Natural killer cell (primary cell): Measurements from ENCODE around the gene TAGLN2. TPM values are rescaled to one million over a fixed set of nuclear protein-coding genes. Genes with fewer than 3 reads are reported as not detected.
A peak's percentile ranks its signal among the peaks of the same experiment; 100 is the strongest.

Experiments
- ATAC-seq, 3 donors: fragments of 150-1000 bp in 2 of 3; fragments of 200-7000 bp in 1 of 3; cut with Tn5 transposase; 1 replicate in 1 of 3; 2 replicates in 2 of 3; pipeline ENCODE4 v1.10.0; 2021; ENCODE audit warnings: mild to moderate bottlenecking in 2 of 3, moderate library complexity in 2 of 3
- DNase-seq, 2 donors: peaks; one replicate each; pipeline versions ENCODE4 v3.0.0 to v3.0.0-alpha.2; 2013 to 2021; ENCODE audit warnings: mixed read lengths in 1 of 2
- H3K27ac ChIP-seq: one replicate; pipeline ENCODE4 v1.5.1; 2013; ENCODE audit warnings: mild to moderate bottlenecking, low read length
- H3K27me3 ChIP-seq: one replicate; pipeline ENCODE4 v1.6.1; 2013; ENCODE audit warnings: low read length; ENCODE audit not compliant: control insufficient read depth, insufficient read depth
- H3K36me3 ChIP-seq: one replicate; pipeline ENCODE4 v1.6.1; 2013; ENCODE audit warnings: low read length; ENCODE audit not compliant: control insufficient read depth, insufficient read depth
- H3K4me1 ChIP-seq: one replicate; pipeline ENCODE4 v1.6.1; 2013; ENCODE audit warnings: low read length; ENCODE audit not compliant: control insufficient read depth, insufficient read depth
- H3K4me3 ChIP-seq: one replicate; pipeline ENCODE4 v1.5.1; 2013; ENCODE audit warnings: low read length
- H3K9me3 ChIP-seq: one replicate; pipeline ENCODE4 v1.6.1; 2013; ENCODE audit warnings: low read length; ENCODE audit not compliant: control insufficient read depth, insufficient read depth
- H3K27ac Mint-ChIP-seq, 2 donors: one replicate each; pipeline ENCODE4 v1.8.0; 2022; ENCODE audit warnings: mild to moderate bottlenecking in 2 of 2, mixed read lengths in 2 of 2, moderate library complexity in 1 of 2
- H3K27me3 Mint-ChIP-seq, 2 donors: one replicate each; pipeline ENCODE4 v1.8.0; 2022; ENCODE audit warnings: low read depth in 2 of 2, mixed read lengths in 2 of 2
- H3K36me3 Mint-ChIP-seq: one replicate; pipeline ENCODE4 v1.8.0; 2022; ENCODE audit warnings: mixed read lengths
- H3K4me1 Mint-ChIP-seq, 2 donors: one replicate each; pipeline ENCODE4 v1.8.0; 2022; ENCODE audit warnings: mixed read lengths in 2 of 2
- H3K4me3 Mint-ChIP-seq: one replicate; pipeline ENCODE4 v1.8.0; 2022; ENCODE audit warnings: mild to moderate bottlenecking, moderate library complexity, mixed read lengths
- H3K9me3 Mint-ChIP-seq, 2 donors: one replicate each; pipeline ENCODE4 v1.8.0; 2022; ENCODE audit warnings: mixed read lengths in 2 of 2
- WGBS: methylation state at CpG from one replicate; pipeline ENCODE4 v1.1.7; 2013; ENCODE audit warnings: missing lambda C conversion rate; ENCODE audit not compliant: insufficient coverage; 5-methylcytosine and 5-hydroxymethylcytosine counted together
- intact Hi-C: fragments of 100-400 bp; cut with micrococcal nuclease; formaldehyde crosslinking; loops from one replicate; pipeline ENCODE4 v1.14.2; 2022
- total RNA-seq, 4 donors: library from RNA; stranded (reverse); fragments of 120-200 nt in 1 of 4; gene quantifications; one replicate each; pipeline versions ENCODE4 v1.2.3 to v1.2.4, GENCODE V29; 2013 to 2022
- TF ChIP-seq, protein P1 (sequence below): fragments of 200-600 bp; IDR thresholded peaks from one replicate; pipeline ENCODE4 v1.8.0; 2022; ENCODE audit warnings: antibody characterized with exemption

TAGLN2 gene
- total RNA-seq, 3 donors from 2014 or later (not counting 1 experiment from before 2014, with no cell fraction given): 344 to 394 (median 358) TPM

DNA sequence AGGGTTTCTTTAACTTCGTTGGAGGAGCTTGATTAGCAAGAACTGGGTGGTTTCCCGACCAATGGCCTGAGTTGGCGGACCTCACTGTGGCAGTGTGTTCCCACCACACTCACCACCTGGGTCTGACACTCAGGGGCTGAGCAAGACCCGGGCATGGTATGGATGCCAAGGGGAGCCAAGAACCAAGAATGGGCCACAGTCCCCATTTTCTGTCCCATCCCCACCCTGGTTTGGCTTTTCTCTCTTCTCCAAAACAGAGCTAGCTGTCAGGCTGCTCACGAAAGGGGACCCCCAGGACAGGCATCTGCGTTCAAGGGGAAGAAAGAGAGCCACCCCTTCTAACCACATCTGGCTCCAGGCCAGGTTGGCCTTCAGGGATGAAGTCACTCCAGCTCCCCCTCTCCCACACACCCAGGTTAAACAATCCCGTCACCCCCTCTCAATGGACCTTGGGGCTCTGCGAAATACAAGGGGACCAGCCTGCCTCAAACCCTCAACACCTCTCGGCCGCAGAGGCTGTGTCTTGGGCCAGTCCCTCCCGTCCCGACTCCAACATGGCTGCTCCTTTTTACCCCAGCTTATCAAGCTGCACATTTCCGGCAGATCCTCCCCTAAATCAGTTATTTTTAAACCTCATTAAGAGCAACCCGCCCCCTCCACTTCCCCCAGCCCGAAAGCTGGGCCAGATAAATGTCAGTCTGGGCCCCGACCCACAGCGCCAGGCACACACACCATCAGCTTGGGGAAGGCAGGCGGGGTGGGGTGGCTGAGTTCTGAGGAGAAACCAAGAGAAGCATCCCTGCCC lies 3.4 kb downstream of the TAGLN2 start:
- DNase-seq: peak; percentile 52 to 66

DNA sequence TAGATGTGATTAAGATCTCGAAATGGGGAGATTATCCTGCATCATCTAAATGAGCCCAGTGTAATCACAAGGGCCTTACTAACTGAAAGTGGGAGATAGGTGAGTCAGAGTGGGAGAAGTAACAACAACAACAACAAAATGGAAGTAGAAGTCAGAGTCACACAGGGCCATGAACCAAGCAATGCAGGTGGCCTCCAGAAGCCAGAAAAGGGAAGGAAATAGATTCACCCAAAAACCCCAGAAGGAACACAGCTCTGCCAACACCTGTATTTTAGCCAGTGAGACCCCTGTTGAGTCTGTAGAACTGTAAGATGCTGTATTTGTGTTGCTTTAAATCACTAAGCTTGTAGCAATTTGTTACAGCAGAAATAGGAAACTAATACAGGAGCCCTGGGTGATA lies 4.1 kb downstream of the TAGLN2 start:
- peaks cover 0 to 2% of the 10 kb centered on the region in 2 donors for H3K27me3 Mint-ChIP-seq
- H3K27ac ChIP-seq: peak overlapping the region; percentile 98
- ATAC-seq (no peak), DNase-seq (peak in 1 of 2 donors; percentile 53)
- H3K9me3 Mint-ChIP-seq: no peaks in the 10 kb centered on the region
- H3K4me3 Mint-ChIP-seq: peak overlapping the region; percentile 94
- H3K4me1 Mint-ChIP-seq: peaks cover 72 to 87% of the 10 kb centered on the region in 2 donors
- TF ChIP-seq, protein P1, sequence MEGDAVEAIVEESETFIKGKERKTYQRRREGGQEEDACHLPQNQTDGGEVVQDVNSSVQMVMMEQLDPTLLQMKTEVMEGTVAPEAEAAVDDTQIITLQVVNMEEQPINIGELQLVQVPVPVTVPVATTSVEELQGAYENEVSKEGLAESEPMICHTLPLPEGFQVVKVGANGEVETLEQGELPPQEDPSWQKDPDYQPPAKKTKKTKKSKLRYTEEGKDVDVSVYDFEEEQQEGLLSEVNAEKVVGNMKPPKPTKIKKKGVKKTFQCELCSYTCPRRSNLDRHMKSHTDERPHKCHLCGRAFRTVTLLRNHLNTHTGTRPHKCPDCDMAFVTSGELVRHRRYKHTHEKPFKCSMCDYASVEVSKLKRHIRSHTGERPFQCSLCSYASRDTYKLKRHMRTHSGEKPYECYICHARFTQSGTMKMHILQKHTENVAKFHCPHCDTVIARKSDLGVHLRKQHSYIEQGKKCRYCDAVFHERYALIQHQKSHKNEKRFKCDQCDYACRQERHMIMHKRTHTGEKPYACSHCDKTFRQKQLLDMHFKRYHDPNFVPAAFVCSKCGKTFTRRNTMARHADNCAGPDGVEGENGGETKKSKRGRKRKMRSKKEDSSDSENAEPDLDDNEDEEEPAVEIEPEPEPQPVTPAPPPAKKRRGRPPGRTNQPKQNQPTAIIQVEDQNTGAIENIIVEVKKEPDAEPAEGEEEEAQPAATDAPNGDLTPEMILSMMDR: no peak
- no peaks in the 10 kb centered on the region for H3K9me3 ChIP-seq
- H3K4me3 ChIP-seq: no peak overlapping the region
- peaks cover 60% of the 10 kb centered on the region for H3K4me1 ChIP-seq
- 89% methylated on average over 1 of the region's 1 CpG for WGBS
- H3K36me3 ChIP-seq: peaks cover 43% of the 10 kb centered on the region
- peak overlapping the region; percentile 93 to 98 for H3K27ac Mint-ChIP-seq
- H3K36me3 Mint-ChIP-seq: peaks cover 9% of the 10 kb centered on the region
- intact Hi-C loops: loop anchor here (5.0 kb wide), 1 partner anchor 341 kb away; the partner anchor contains the start of gene DCAF8
- H3K27me3 ChIP-seq: no peaks in the 10 kb centered on the region

More for the DNA sequence above, 3.4 kb downstream of the TAGLN2 start:
- Histone ChIP-seq H3K27ac (peak overlapping the region; percentile 98), H3K4me1 (peaks cover 61% of the 10 kb centered on the region), H3K27me3 (no peaks in the 10 kb centered on the region), H3K9me3 (no peaks in the 10 kb centered on the region), H3K4me3 (peak overlapping the region; percentile 97), H3K36me3 (peaks cover 37% of the 10 kb centered on the region)
- TF ChIP-seq, protein P1: no peak
- peak overlapping the region; percentile 94 for H3K4me3 Mint-ChIP-seq
- peaks cover 75 to 91% of the 10 kb centered on the region in 2 donors for H3K4me1 Mint-ChIP-seq
- H3K9me3 Mint-ChIP-seq: no peaks in the 10 kb centered on the region
- H3K27me3 Mint-ChIP-seq: peaks cover 0 to 2% of the 10 kb centered on the region in 2 donors
- no peak for ATAC-seq
- WGBS: 16% methylated on average over 15 of the region's 18 CpGs
- peaks cover 9% of the 10 kb centered on the region for H3K36me3 Mint-ChIP-seq
- intact Hi-C loops: loop anchor here (5.0 kb wide), 1 partner anchor 340 kb away; the partner anchor contains the start of gene DCAF8
- peak overlapping the region; percentile 93 to 98 for H3K27ac Mint-ChIP-seq

DNA sequence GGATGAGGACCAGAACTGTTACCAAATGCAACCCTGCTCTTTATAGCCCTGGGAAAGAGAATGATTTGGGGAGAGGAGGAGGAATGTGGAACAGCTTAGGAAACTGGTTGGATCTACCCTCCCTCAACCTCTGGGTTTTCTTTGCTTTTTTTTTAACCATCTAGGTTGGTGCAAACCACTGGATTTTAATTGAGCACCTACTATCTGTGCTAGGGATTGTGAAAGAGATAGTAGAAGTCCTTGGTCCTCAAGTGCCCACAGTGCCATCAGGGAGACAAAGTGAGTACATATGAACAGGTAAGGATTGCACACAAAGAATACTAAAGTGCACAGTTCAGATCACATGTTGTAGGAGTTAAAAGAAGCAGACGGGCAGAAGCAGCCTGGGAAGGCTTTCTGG lies 4.7 kb downstream of the TAGLN2 start:
- H3K36me3 ChIP-seq: peaks cover 45% of the 10 kb centered on the region
- intact Hi-C loops: loop anchor here (5.0 kb wide), 1 partner anchor 342 kb away; the partner anchor contains the start of gene DCAF8
- Mint-ChIP-seq H3K27me3 (peaks cover 0 to 2% of the 10 kb centered on the region in 2 donors), H3K27ac (peak overlapping the region; percentile 93 to 98), H3K9me3 (no peaks in the 10 kb centered on the region), H3K4me3 (peak overlapping the region; percentile 94), H3K4me1 (peaks cover 66 to 87% of the 10 kb centered on the region in 2 donors), H3K36me3 (peaks cover 9% of the 10 kb centered on the region)
- H3K4me3 ChIP-seq: no peak overlapping the region
- H3K27ac ChIP-seq: peak overlapping the region; percentile 98
- H3K27me3 ChIP-seq: no peaks in the 10 kb centered on the region
- H3K4me1 ChIP-seq: peaks cover 54% of the 10 kb centered on the region
- WGBS: 77% methylated on average over 1 of the region's 1 CpG
- ATAC-seq (no peak), DNase-seq (no peak)
- TF ChIP-seq, protein P1: no peak
- H3K9me3 ChIP-seq: no peaks in the 10 kb centered on the region
